ENCODE results near the gene MSL2. TPM values are rescaled to one million over a fixed set of nuclear protein-coding genes. Genes with fewer than 3 reads are reported as not detected.

Gene MSL2
- total RNA-seq, 2 donors from 2014 or later = 25.9 to 44.2 TPM

DNA sequence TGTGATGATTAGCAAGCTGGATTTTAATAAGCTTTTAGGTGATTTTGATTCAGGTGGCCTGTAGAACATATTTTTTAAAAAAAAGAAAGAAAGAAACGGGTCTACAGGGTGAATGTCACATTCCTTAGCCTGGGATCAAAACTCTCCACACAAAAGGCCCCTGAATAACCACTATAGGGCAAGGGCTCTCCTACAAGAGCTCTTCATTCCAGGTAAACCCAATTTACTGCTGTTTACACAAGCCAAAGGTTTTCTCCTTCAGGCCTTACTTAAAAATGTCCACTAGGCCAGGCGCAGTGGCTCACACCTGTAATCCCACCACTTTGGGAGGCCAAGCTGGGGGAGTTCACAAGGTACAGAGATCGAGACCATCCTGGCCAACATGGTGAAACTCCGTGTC, 8.3 kb downstream of the MSL2 start:
- intact Hi-C loops (cut with DNase I) = no loop called here
- Histone ChIP-seq H3K4me3 (no peak overlapping the region), H3K27ac (no peak overlapping the region), H3K36me3 (no peaks in the 10 kb centered on the region), H3K27me3 (replicated peaks; ENCODE audit: insufficient read depth) (no peaks in the 10 kb centered on the region), H3K4me1 (replicated peaks) (no peaks in the 10 kb centered on the region), H3K9me3 (no peaks in the 10 kb centered on the region)
- WGBS = 86% methylated on average over 4 of the region's 4 CpGs
- TF ChIP-seq POLR2A (IDR thresholded peaks at IDR 0.05) (no peak), POLR2AphosphoS5 (IDR thresholded peaks at IDR 0.05) (no peak)
- TF ChIP-seq, protein P1, sequence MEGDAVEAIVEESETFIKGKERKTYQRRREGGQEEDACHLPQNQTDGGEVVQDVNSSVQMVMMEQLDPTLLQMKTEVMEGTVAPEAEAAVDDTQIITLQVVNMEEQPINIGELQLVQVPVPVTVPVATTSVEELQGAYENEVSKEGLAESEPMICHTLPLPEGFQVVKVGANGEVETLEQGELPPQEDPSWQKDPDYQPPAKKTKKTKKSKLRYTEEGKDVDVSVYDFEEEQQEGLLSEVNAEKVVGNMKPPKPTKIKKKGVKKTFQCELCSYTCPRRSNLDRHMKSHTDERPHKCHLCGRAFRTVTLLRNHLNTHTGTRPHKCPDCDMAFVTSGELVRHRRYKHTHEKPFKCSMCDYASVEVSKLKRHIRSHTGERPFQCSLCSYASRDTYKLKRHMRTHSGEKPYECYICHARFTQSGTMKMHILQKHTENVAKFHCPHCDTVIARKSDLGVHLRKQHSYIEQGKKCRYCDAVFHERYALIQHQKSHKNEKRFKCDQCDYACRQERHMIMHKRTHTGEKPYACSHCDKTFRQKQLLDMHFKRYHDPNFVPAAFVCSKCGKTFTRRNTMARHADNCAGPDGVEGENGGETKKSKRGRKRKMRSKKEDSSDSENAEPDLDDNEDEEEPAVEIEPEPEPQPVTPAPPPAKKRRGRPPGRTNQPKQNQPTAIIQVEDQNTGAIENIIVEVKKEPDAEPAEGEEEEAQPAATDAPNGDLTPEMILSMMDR (IDR thresholded peaks at IDR 0.05) = no peak
- no peak for DNase-seq (ENCODE audit: low spot score)

DNA sequence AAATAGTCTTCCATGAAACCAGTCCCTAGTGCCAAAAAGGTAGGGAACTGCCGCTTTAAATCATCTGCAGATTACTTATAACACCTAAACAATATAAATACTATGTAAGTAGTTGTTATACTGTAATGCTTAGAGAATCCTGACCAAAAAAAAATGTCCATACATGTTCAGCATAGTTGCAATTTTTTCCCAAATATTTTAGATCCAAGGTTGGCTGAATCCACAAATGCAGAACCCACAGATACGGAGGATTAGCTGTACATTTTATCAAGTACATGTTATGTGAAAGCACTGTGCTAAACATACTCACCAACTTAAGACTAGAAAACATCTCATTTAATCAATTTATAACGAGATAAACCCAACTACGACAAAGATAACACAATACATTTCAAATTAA, 9.3 kb downstream of the MSL2 start:
- intact Hi-C loops (cut with DNase I) = no loop called here
- 77% methylated on average over 4 of the region's 4 CpGs for WGBS

DNA sequence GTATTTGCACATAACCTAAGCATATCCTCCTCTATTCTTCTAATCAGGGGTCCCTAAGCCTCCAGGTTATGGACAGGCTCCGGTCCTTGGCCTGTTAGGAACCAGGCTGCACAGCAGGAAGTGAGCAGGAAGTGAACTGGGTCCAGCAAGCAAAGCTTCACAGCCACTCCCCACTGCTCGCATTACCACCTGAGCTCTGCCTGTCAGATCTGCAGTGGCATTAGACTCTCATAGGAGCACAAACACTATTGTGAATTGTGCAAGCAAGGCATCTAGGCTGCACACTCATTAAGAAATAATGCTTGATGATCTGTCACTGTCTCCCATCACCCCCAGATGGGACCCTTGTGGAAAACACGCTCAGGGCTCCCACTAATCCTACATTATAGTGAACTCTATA, 9.8 kb downstream of the MSL2 start:
- TF ChIP-seq, protein P1 (IDR thresholded peaks at IDR 0.05) = no peak
- TF ChIP-seq POLR2AphosphoS5 (IDR thresholded peaks at IDR 0.05) (no peak), POLR2A (IDR thresholded peaks at IDR 0.05) (no peak)
- Histone ChIP-seq H3K27me3 (replicated peaks; ENCODE audit: insufficient read depth) (no peaks in the 10 kb centered on the region), H3K36me3 (no peaks in the 10 kb centered on the region), H3K4me1 (replicated peaks) (no peaks in the 10 kb centered on the region), H3K27ac (no peak overlapping the region), H3K9me3 (no peaks in the 10 kb centered on the region), H3K4me3 (no peak overlapping the region)
- 69% methylated on average over 3 of the region's 3 CpGs for WGBS
- DNase-seq (ENCODE audit: low spot score) = no peak
- intact Hi-C loops (cut with DNase I) = no loop called here

More for the DNA sequence above, 9.3 kb downstream of the MSL2 start:
- no peak overlapping the region for H3K27ac ChIP-seq
- DNase-seq (ENCODE audit: low spot score) = no peak
- no peak overlapping the region for H3K4me3 ChIP-seq
- no peaks in the 10 kb centered on the region for H3K4me1 ChIP-seq (replicated peaks)
- H3K9me3 ChIP-seq = no peaks in the 10 kb centered on the region
- no peaks in the 10 kb centered on the region for H3K27me3 ChIP-seq (replicated peaks; ENCODE audit: insufficient read depth)
- no peaks in the 10 kb centered on the region for H3K36me3 ChIP-seq
- TF ChIP-seq, protein P1 (IDR thresholded peaks at IDR 0.05) = no peak
- TF ChIP-seq POLR2AphosphoS5 (IDR thresholded peaks at IDR 0.05) = no peak
- no peak for TF ChIP-seq POLR2A (IDR thresholded peaks at IDR 0.05)

DNA sequence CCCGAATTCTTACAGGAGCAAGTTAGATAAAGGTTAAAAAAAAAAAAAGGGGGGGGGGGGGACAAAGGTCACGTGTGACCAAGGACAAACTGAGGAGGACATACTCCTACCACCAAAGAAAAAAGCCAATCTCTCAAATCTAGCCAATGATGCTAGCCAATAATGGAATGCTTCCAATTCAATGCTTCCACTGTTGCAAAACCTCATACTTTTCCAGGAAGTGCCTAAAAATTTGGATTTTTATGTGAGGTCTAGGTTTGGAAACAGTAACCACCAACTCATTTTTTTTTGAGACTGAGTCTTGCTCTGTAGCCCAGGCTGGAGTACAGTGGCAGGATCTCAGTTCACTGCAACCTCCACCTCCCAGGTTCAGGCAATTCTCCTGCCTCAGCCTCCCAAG, 11.4 kb downstream of the MSL2 start:
- Histone ChIP-seq H3K27ac (no peak overlapping the region), H3K4me3 (no peak overlapping the region)

DNA sequence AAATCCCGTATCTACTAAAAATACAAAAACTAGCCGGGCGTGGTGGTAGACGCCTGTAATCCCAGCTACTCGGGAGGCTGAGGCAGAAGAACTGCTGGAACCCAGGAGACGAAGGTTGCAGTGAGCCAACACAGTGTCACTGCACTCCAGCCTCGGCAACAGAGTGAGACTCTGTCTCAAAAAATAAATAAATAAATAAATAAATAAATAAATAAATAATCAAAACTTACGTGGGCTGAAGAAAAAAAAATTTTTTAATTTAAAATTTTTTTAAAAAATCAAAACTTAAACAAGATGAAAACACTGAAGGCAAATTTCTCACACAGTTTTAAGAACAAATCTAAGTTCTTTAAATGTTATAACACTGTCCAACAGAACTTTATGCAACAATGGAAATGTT, 14.4 kb downstream of the MSL2 start:
- Histone ChIP-seq H3K9me3 (no peaks in the 10 kb centered on the region), H3K36me3 (no peaks in the 10 kb centered on the region), H3K4me3 (no peak overlapping the region), H3K27me3 (replicated peaks; ENCODE audit: insufficient read depth) (no peaks in the 10 kb centered on the region), H3K27ac (no peak overlapping the region), H3K4me1 (replicated peaks) (no peaks in the 10 kb centered on the region)
- TF ChIP-seq, protein P1 (IDR thresholded peaks at IDR 0.05) = no peak
- TF ChIP-seq POLR2A (IDR thresholded peaks at IDR 0.05) (no peak), POLR2AphosphoS5 (IDR thresholded peaks at IDR 0.05) (no peak)
- intact Hi-C loops (cut with DNase I) = no loop called here
- 95% methylated on average over 8 of the region's 8 CpGs for WGBS
- DNase-seq (ENCODE audit: low spot score) = no peak

More for the DNA sequence above, 11.4 kb downstream of the MSL2 start:
- TF ChIP-seq, protein P1 (IDR thresholded peaks at IDR 0.05) = no peak
- TF ChIP-seq POLR2AphosphoS5 (IDR thresholded peaks at IDR 0.05) = no peak
- TF ChIP-seq POLR2A (IDR thresholded peaks at IDR 0.05) = no peak
- Histone ChIP-seq H3K27me3 (replicated peaks; ENCODE audit: insufficient read depth) (no peaks in the 10 kb centered on the region), H3K36me3 (no peaks in the 10 kb centered on the region), H3K9me3 (no peaks in the 10 kb centered on the region), H3K4me1 (replicated peaks) (no peaks in the 10 kb centered on the region)
- no peak for DNase-seq (ENCODE audit: low spot score)
- intact Hi-C loops (cut with DNase I) = no loop called here
- 80% methylated on average over 2 of the region's 2 CpGs for WGBS

Measured in prostate gland (tissue), 2 donors.